ENCODE measurements around the gene PLCD1. TPM values are rescaled to one million over a fixed set of nuclear protein-coding genes. Genes with fewer than 3 reads are reported as not detected.

Gene PLCD1
- total RNA-seq, 1 experiment from 2014 or later: 27.1 TPM

DNA sequence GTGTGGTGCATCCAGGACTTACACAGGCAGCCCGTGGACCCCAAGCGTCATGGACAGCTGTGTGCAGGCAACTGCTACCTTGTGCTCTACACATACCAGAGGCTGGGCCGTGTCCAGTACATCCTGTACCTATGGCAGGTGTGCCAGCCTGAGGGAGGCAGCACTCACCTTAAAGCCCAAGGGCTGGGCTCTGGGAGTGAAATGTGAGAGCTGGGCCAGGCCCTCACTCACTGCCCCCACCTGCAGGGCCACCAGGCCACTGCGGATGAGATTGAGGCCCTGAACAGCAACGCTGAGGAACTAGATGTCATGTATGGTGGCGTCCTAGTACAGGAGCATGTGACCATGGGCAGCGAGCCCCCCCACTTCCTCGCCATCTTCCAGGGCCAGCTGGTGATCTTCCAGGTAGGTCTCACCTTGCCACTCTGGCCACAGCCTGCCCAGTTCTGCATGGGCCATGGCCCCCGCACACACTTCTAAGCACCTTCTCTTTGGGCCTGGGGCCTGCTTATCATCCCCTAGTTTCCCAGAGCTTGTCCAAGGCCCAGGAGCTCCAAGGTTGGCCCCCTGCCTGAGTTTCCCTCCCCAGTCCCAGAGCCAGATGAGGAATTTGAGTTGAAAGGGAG lies 27.9 kb downstream of the PLCD1 start:
- Histone ChIP-seq H3K56ac (ENCODE audit: insufficient read length, low read depth, low read length) (no peak overlapping the region), H3T11ph (ENCODE audit: low read length) (no peak overlapping the region), H2AFZ (ENCODE audit: low read length) (no peak overlapping the region), H2BK12ac (ENCODE audit: insufficient read length, low read depth, low read length) (no peak overlapping the region), H3K79me1 (ENCODE audit: insufficient read depth, low read depth, low read length, poor library complexity, severe bottlenecking) (no peaks in the 10 kb centered on the region), H2BK120ac (ENCODE audit: low read depth, low read length, poor library complexity, severe bottlenecking) (no peak overlapping the region), H4K20me1 (ENCODE audit: control insufficient read depth, insufficient read depth, insufficient read length) (no peaks in the 10 kb centered on the region), H3K9ac (ENCODE audit: extremely low read depth, insufficient read length, low read length) (no peak overlapping the region), H3K4ac (ENCODE audit: low read depth, low read length) (no peak overlapping the region), H4K8ac (replicated peaks; ENCODE audit: insufficient read length, low read depth, low read length) (no peak overlapping the region), H2BK5ac (ENCODE audit: insufficient read length, low read length) (no peak overlapping the region), H3K27ac (ENCODE audit: insufficient read length, low read depth, low read length) (no peak overlapping the region), H3K4me2 (ENCODE audit: insufficient read depth, insufficient read length, low read length) (no peak overlapping the region), H2BK15ac (ENCODE audit: low read depth, low read length) (no peak overlapping the region), H3K14ac (ENCODE audit: insufficient read depth, low read length) (no peak overlapping the region), H3K79me2 (ENCODE audit: insufficient read depth, low read length) (no peaks in the 10 kb centered on the region), H3K27me3 (ENCODE audit: insufficient read depth, low read length) (no peaks in the 10 kb centered on the region; the same call in 1 of the 2 replicates), H3K4me1 (ENCODE audit: insufficient read depth, low read length) (peaks cover 2% of the 10 kb centered on the region; the same call in 1 of the 2 replicates), H2AK5ac (ENCODE audit: insufficient read length, low read length) (no peak overlapping the region), H3K23ac (ENCODE audit: insufficient read length, low read depth, low read length) (no peak overlapping the region), H2BK20ac (ENCODE audit: low read depth, low read length, poor library complexity, severe bottlenecking) (no peak overlapping the region), H3K23me2 (ENCODE audit: insufficient read length, low read depth, low read length, poor library complexity, severe bottlenecking) (no peaks in the 10 kb centered on the region), H3K9me3 (ENCODE audit: control insufficient read depth, low read depth, low read length) (no peaks in the 10 kb centered on the region), H3K18ac (ENCODE audit: insufficient read length, low read depth, low read length) (no peak overlapping the region), H4K5ac (ENCODE audit: insufficient read length, low read depth, low read length) (no peak overlapping the region), H4K91ac (ENCODE audit: insufficient read length, low read depth, low read length) (no peak overlapping the region)
- peak; percentile 74 for DNase-seq
- Mint-ChIP-seq H3K27me3 (ENCODE audit: low read depth) (peaks cover 10% of the 10 kb centered on the region), H3K4me1 (peaks cover 11 to 20% of the 10 kb centered on the region in 2 experiments), H3K4me3 (no peak overlapping the region), H3K36me3 (ENCODE audit: insufficient read depth in 1 of 3, low read depth in 3 of 3) (peaks cover 0 to 5% (median 4%) of the 10 kb centered on the region in 3 experiments; a peak in 4 of 7 replicates), H3K27ac (no peak overlapping the region), H3K9me3 (no peaks in the 10 kb centered on the region; a peak in 1 of 5 replicates)
- TF ChIP-seq, protein P1, sequence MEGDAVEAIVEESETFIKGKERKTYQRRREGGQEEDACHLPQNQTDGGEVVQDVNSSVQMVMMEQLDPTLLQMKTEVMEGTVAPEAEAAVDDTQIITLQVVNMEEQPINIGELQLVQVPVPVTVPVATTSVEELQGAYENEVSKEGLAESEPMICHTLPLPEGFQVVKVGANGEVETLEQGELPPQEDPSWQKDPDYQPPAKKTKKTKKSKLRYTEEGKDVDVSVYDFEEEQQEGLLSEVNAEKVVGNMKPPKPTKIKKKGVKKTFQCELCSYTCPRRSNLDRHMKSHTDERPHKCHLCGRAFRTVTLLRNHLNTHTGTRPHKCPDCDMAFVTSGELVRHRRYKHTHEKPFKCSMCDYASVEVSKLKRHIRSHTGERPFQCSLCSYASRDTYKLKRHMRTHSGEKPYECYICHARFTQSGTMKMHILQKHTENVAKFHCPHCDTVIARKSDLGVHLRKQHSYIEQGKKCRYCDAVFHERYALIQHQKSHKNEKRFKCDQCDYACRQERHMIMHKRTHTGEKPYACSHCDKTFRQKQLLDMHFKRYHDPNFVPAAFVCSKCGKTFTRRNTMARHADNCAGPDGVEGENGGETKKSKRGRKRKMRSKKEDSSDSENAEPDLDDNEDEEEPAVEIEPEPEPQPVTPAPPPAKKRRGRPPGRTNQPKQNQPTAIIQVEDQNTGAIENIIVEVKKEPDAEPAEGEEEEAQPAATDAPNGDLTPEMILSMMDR (conservative IDR thresholded peaks at IDR 0.05): peak; percentile 62; the same call in 2 of the 3 replicates
- no CpG with 5 or more reads among the region's 9 CpGs for WGBS (ENCODE audit: extremely low coverage, insufficient read length, low lambda C conversion rate)

Measured in H9 (cell line).